ENCODE measurements around the gene ERO1B.

The ERO1B gene

DNA sequence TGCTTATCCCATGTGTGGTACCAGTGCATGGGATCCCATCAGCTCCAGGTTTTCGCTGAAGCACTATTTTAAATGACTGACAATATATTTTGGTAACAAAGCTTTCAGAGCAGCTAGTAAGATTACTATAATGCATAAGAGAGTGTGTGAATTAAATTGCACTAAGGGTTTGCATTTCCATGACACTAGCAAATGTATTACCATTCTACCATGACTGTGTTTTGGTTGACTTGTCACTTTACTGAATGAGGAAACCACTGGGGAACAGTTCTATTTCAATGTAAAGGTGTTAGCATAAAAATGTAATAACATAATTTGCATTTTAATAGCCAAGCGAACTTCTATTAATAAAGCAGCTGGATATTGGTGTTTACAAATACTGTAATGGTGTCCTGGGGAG lies 31.7 kb upstream of the ERO1B start:
- H3K9ac ChIP-seq (ENCODE audit: low read length), result no peak overlapping the region
- H3K9me3 ChIP-seq (ENCODE audit: low read length), result no peaks in the 10 kb centered on the region
- H3F3A ChIP-seq (ENCODE audit: insufficient read depth, low read length), result no peaks in the 10 kb centered on the region
- no peaks in the 10 kb centered on the region for H3K79me2 ChIP-seq (ENCODE audit: insufficient read depth, low read length)
- no peak for TF ChIP-seq EZH2 (IDR thresholded peaks at IDR 0.05; ENCODE audit: borderline replicate concordance, low read length)
- TF ChIP-seq, protein P1, sequence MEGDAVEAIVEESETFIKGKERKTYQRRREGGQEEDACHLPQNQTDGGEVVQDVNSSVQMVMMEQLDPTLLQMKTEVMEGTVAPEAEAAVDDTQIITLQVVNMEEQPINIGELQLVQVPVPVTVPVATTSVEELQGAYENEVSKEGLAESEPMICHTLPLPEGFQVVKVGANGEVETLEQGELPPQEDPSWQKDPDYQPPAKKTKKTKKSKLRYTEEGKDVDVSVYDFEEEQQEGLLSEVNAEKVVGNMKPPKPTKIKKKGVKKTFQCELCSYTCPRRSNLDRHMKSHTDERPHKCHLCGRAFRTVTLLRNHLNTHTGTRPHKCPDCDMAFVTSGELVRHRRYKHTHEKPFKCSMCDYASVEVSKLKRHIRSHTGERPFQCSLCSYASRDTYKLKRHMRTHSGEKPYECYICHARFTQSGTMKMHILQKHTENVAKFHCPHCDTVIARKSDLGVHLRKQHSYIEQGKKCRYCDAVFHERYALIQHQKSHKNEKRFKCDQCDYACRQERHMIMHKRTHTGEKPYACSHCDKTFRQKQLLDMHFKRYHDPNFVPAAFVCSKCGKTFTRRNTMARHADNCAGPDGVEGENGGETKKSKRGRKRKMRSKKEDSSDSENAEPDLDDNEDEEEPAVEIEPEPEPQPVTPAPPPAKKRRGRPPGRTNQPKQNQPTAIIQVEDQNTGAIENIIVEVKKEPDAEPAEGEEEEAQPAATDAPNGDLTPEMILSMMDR (IDR thresholded peaks at IDR 0.05; ENCODE audit: low read length), result no peak
- no peak overlapping the region for H3K4me2 ChIP-seq (ENCODE audit: low read length)
- H3K4me3 ChIP-seq (ENCODE audit: low read depth, low read length, poor library complexity, severe bottlenecking), result no peak overlapping the region
- no peaks in the 10 kb centered on the region for H3K36me3 ChIP-seq (ENCODE audit: insufficient read depth, low read length)
- no peaks in the 10 kb centered on the region for H3K27me3 ChIP-seq (ENCODE audit: insufficient read depth, low read length)
- H3K4me1 ChIP-seq (ENCODE audit: insufficient read depth, low read length, severe bottlenecking), result no peaks in the 10 kb centered on the region
- H2AFZ ChIP-seq (ENCODE audit: low read length), result no peak overlapping the region
- H3K27ac ChIP-seq (ENCODE audit: low read depth, low read length, poor library complexity, severe bottlenecking), result no peak overlapping the region
- H4K20me1 ChIP-seq (ENCODE audit: insufficient read depth, low read length), result no peaks in the 10 kb centered on the region
- H3K9me2 ChIP-seq (ENCODE audit: low read depth, low read length), result no peaks in the 10 kb centered on the region

GRCh38 chr1:236311040-236311439 lies 29.3 kb upstream of the ERO1B start:
- no peaks in the 10 kb centered on the region for H3K4me1 ChIP-seq (ENCODE audit: insufficient read depth, low read length, severe bottlenecking)
- no peak overlapping the region for H3K9ac ChIP-seq (ENCODE audit: low read length)
- no peaks in the 10 kb centered on the region for H3K36me3 ChIP-seq (ENCODE audit: insufficient read depth, low read length)
- no peak overlapping the region for H2AFZ ChIP-seq (ENCODE audit: low read length)
- H3K27me3 ChIP-seq (ENCODE audit: insufficient read depth, low read length), result no peaks in the 10 kb centered on the region
- no peaks in the 10 kb centered on the region for H3F3A ChIP-seq (ENCODE audit: insufficient read depth, low read length)
- H3K4me2 ChIP-seq (ENCODE audit: low read length), result no peak overlapping the region
- no peak overlapping the region for H3K4me3 ChIP-seq (ENCODE audit: low read depth, low read length, poor library complexity, severe bottlenecking)
- TF ChIP-seq, protein P1 (IDR thresholded peaks at IDR 0.05; ENCODE audit: low read length), result no peak; the same call in 1 of the 2 replicates
- TF ChIP-seq EZH2 (IDR thresholded peaks at IDR 0.05; ENCODE audit: borderline replicate concordance, low read length), result no peak
- H3K9me2 ChIP-seq (ENCODE audit: low read depth, low read length), result no peaks in the 10 kb centered on the region
- H3K9me3 ChIP-seq (ENCODE audit: low read length), result no peaks in the 10 kb centered on the region
- no peaks in the 10 kb centered on the region for H4K20me1 ChIP-seq (ENCODE audit: insufficient read depth, low read length)
- no peak overlapping the region for H3K27ac ChIP-seq (ENCODE audit: low read depth, low read length, poor library complexity, severe bottlenecking)
- H3K79me2 ChIP-seq (ENCODE audit: insufficient read depth, low read length), result no peaks in the 10 kb centered on the region

DNA sequence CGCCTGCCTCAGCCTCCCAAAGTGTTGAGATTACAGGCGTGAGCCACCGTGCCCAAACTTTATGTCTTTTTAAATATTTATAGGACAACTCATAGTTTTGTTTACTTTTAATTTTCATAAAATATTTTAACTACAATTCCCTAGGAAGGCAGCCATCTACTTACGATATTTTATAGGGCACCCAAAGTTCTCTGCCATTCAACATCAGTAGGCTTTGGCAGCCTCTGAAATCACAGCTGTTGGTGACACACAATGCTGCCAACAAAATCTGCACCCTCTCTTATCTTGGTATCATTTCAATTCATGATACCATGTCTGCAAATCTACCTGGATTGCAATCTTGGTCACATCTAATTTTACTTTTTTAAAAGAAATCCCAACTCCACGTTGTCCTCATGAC lies 27.1 kb upstream of the ERO1B start:
- no peak overlapping the region for H3K27ac ChIP-seq (ENCODE audit: low read depth, low read length, poor library complexity, severe bottlenecking)
- H3K36me3 ChIP-seq (ENCODE audit: insufficient read depth, low read length), result no peaks in the 10 kb centered on the region
- no peaks in the 10 kb centered on the region for H4K20me1 ChIP-seq (ENCODE audit: insufficient read depth, low read length)
- H3K79me2 ChIP-seq (ENCODE audit: insufficient read depth, low read length), result no peaks in the 10 kb centered on the region
- H3K9me2 ChIP-seq (ENCODE audit: low read depth, low read length), result no peaks in the 10 kb centered on the region
- H3F3A ChIP-seq (ENCODE audit: insufficient read depth, low read length), result no peaks in the 10 kb centered on the region
- no peak overlapping the region for H3K9ac ChIP-seq (ENCODE audit: low read length)
- no peaks in the 10 kb centered on the region for H3K27me3 ChIP-seq (ENCODE audit: insufficient read depth, low read length)
- no peak overlapping the region for H2AFZ ChIP-seq (ENCODE audit: low read length)
- H3K4me3 ChIP-seq (ENCODE audit: low read depth, low read length, poor library complexity, severe bottlenecking), result no peak overlapping the region
- no peak overlapping the region for H3K4me2 ChIP-seq (ENCODE audit: low read length)
- TF ChIP-seq, protein P1 (IDR thresholded peaks at IDR 0.05; ENCODE audit: low read length), result no peak
- no peak for TF ChIP-seq EZH2 (IDR thresholded peaks at IDR 0.05; ENCODE audit: borderline replicate concordance, low read length)
- H3K4me1 ChIP-seq (ENCODE audit: insufficient read depth, low read length, severe bottlenecking), result no peaks in the 10 kb centered on the region
- H3K9me3 ChIP-seq (ENCODE audit: low read length), result no peaks in the 10 kb centered on the region

Data from OCI-LY1 (cell line).